HG02763 (cell line): ENCODE data around the gene UBE2S.

Experiments used
- ATAC-seq: cut with Tn5 transposase; IDR thresholded peaks from one replicate; pipeline ENCODE4 v1.9.1; 2021; ENCODE audit warnings: mild to moderate bottlenecking, moderate library complexity; ENCODE audit not compliant: unreplicated experiment

The UBE2S gene

GRCh38 chr19:55366790-55367189 is 40.8 kb downstream of the UBE2S start:
- no peak for ATAC-seq

DNA sequence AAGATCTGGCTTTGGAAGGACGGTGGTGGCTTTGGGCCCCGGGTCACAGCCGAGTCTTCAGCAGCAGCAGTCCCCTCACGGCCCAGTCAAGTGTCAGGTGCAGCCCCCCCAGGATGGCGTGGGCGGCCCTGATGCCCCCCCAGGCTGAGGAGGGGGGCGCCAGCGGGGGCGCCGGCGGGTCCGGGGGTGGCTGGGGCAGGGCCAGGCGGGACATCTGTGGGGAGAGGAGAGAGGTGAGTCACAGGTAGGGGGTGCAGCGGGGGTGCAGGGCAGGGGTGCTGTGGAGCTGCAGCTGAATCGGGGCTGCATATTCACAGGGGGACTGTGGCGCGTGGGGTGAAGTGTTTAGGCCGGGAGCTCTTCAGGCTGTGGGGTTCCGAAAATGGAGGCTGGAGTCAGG is 41.6 kb downstream of the UBE2S start:
- no peak for ATAC-seq

DNA sequence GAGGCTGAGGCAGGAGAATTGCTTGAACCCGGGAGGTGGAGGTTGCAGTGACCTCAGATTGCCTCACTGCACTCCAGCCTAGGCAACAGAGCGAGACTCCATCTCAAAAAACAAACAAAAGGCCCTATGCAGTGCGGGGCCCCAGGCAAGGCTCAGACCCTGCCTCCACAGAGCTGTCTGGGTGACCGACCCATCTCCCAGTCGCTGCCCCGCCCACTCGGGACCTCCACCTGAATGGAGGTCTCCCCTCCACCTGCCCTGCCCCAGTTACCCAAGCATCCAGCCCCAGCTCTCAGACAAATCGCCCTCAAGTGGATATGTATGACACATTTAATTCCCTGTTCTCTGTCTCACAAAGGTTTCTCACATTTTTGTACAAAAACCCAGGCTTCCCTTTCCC is 42.3 kb downstream of the UBE2S start:
- no peak for ATAC-seq

- ATAC-seq, result no peak
Observed at GRCh38 chr19:55362990-55363716, 44.4 kb downstream of the UBE2S start, which contains the start of gene GARIN5B. TSS of gene GARIN5B (minus strand) at chr19:55363260. CDS start at chr19:55363066, 194 bp downstream.

- ATAC-seq, result no peak
Observed at GRCh38 chr19:55362174-55362989, 45.2 kb downstream of the UBE2S start.

DNA sequence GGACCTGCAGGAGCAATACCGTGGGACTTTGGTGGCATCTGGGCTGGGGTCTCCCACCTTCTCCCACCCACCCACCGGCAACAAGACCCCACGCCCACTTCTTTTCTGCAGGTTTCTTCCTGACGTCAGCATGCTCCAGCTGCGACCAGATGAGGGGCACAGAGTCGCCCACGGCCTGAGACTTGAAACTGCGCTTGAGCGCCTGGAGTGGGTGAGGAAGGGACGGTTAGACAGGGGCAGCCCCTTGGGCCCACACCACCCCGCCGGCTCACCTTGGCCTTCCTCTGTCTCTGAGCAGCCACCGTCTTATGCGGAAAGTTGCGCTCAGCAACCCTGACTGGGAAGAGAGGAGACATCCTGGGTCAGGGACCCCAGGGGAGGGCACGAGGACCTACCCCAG is 46.7 kb downstream of the UBE2S start:
- no peak for ATAC-seq

DNA sequence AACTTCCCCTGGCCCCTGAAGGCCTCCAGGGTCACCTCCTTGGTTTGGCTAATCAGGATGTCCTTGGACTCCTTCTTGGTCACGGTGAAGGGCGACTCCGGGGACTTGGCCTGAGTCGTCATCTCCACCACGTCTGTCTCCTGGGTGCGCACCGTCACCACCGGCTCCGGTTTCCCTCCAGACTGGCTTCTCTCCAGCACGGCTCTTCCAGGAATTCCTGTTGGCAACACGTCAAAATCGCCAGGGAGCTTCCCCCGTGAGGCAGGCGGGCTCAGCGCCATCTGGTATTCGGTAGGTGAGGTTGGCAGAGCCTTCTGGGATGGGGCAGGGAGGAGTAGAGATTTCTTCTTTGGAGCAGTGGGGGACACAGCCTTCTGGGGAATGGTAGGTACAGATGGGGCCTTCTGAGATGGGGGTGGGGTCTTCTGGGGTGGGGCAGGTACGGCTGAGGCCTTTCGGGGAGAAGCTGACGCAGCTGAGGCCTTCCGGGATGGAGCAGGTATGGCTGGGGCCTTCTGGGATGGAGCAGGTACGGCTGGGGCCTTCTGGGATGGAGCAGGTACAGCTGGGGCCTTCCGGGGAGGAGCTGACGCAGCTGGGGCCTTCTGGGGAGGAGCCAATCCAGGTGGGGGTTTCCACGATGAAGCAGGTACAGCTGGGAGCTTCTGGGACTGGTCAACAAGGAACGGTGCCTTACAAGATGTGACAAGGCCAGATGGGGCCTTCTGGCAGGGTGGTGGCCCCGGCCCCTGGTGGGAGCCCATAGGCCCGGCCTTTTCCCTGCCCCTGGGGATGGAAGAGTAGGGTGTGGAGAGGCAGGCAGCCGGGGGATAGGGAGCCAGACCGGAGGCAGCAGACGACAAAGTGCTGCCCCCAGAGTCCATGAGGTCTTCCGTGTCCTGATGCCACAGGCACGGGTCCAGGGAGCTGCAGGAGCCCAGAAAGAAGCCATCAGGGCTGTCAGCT is 48.4 kb downstream of the UBE2S start:
- ATAC-seq, result no peak

DNA sequence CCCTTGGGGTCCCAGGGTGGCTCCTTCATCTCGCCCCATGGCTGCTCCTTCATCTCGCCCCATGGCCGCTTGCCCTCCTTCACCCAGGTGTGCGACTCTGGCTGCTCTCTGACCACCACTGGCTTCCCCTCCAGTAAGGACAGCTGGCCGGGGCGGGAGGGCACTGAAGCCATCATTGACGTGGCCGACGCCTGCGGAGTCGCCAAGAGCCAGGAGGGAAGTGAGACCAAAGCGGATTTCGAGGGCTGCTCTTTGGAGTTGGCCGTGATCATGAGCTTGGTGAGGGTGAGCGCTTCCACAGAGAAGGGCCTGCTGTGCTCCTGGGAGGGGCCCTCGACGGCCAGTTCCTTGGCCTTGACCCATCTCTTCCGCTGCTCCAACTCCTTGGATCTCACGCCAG is 49.1 kb downstream of the UBE2S start:
- ATAC-seq, result no peak

- no peak for ATAC-seq
Observed at GRCh38 chr19:55355213-55355821, 52.3 kb downstream of the UBE2S start.

DNA sequence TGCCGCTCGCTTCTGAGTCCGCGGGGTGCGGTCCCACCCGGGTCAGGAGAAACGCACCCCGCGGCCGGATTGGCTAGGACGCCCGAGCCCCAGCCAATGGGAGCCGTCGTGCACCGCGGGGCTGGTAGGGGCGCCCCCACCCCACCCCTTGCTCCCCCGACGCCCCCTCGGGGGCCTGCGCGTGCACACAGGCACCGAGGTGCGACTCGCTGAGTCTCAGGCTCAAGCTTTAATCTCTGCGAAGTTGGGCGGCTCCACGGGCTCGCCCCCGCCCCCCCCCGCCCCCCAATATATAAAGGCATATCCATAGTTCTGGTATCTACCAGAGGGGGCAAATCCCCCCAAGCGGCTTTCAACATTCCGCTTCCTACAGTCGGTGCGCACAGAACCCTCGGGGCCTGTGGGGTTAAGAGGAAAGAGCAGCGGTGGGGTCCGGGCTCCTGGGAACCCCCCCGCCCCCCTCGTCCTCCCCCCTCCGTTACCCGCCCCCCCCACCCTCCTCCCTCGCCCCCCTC is 52.8 kb downstream of the UBE2S start, which contains the start of gene COX6B2:
COX6B2 (minus strand) TSS at position 22 of the 515 bp plus-strand sequence. CDS start 198 bp downstream, outside the sequence.
- no peak for ATAC-seq

GRCh38 chr19:55353803-55354697 is 53.5 kb downstream of the UBE2S start:
- no peak for ATAC-seq

DNA sequence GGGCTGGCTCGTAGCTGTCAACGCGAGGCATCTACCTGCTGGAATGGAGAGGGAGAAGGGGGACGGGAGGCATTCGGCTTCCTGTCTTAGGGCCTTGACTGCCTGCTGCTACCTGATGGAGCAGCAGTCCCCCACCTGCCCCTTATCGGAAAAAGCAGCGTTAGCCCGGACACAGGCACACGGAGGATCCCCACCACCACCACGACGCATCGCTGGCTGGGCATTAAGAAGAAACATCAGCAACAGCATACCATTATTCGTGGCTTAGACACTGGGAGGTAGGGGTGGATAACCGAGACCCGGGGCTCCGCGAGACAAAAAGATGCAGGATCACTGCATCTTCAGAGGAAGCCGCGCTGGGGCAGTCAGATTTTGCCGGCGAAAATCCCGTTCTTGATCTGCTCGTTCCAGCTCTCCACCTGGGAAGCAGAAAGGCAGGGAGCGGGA is 54.2 kb downstream of the UBE2S start:
- no peak for ATAC-seq

DNA sequence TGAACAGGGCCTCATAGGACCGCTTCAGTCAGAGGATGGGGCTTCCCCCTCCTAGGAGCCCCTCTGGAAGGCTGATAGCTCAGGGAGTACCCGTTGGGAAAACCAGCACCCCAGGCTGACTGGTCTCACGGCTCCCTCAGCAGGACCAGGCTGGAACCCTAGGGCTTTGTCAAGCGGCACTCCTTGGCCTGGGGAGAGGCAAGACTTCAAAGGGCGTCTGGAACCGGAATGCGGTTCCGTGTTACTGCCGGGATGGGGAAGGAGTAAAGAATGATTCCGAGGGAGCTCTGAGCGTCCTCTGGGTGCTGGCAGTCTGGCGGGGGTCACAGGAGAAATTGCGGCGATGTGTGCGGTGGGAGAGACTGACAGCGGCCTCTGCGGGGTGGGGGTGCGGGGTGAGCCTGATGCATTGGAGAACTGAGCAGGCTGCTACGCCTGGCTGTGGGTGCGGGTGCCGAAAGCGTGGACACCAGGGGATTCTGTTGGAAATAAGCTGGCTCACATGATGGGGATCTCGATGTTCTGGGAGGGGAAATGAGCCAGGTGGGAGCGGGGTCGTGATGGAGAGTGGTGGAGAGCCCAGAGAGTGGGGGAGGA is 54.9 kb downstream of the UBE2S start:
- ATAC-seq, result no peak

DNA sequence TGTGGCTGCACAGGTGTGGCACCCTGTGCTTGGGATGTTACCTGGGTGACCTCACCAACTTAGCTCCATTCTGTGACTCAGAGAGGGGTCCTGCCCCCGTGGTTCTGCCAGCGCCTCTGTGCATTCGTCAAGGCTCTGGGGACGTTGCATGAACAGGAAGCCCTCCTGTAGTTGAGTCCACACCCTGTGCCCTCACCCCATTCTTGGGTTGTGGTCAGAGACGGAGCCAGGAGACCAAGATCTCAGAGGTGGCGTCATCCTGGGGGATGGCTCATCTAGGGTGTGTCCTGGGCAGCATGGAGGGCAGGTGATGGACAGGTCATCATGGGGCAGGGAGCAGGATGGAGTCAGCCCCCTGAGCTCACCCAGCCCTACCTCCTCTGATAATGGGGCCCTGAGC is 55.5 kb downstream of the UBE2S start:
- no peak for ATAC-seq

- ATAC-seq, result no peak
Observed at GRCh38 chr19:55350620-55351315, 56.8 kb downstream of the UBE2S start.
